ENCODE measurements around the gene CIAO2B.

DNA sequence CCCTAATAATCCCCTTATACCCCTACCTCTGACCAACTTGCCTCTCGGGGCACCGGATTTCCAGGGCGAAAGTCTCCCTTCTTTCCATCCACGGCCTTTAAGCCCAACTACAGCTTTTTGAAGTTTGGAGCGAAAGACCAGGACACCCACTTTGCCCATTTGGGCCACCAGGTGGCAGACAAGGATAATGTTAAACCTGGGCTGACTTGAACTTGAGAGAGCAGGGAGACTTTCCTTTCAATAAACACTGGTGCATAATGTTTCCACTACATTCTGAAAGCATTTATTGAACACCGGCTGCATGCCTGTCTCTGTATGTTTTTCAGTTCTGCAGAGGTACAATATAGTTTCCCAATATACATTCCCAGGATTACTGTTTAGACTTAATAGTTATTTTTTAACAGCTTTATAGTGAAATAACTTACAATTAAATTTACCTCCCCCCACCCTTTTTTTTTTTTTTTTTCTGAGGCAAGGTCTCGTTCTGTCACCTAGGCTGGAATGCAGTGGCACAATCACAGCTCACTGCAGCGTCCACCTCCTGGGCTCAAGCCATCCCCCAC is 20.0 kb upstream of the CIAO2B start:
- TF ChIP-seq, protein P1, sequence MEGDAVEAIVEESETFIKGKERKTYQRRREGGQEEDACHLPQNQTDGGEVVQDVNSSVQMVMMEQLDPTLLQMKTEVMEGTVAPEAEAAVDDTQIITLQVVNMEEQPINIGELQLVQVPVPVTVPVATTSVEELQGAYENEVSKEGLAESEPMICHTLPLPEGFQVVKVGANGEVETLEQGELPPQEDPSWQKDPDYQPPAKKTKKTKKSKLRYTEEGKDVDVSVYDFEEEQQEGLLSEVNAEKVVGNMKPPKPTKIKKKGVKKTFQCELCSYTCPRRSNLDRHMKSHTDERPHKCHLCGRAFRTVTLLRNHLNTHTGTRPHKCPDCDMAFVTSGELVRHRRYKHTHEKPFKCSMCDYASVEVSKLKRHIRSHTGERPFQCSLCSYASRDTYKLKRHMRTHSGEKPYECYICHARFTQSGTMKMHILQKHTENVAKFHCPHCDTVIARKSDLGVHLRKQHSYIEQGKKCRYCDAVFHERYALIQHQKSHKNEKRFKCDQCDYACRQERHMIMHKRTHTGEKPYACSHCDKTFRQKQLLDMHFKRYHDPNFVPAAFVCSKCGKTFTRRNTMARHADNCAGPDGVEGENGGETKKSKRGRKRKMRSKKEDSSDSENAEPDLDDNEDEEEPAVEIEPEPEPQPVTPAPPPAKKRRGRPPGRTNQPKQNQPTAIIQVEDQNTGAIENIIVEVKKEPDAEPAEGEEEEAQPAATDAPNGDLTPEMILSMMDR (IDR thresholded peaks at IDR 0.05), result peak; percentile 48 to 85 (median 75)
- peak; percentile 56 for TF ChIP-seq POLR2AphosphoS5 (IDR thresholded peaks at IDR 0.05)
- no peak for TF ChIP-seq POLR2A (IDR thresholded peaks at IDR 0.05)
